ENCODE data around the gene EML1. TPM values are rescaled to one million over a fixed set of nuclear protein-coding genes. Genes with fewer than 3 reads are reported as not detected.

Gene EML1
- total RNA-seq, 1 experiment from 2014 or later: 9.5 TPM

GRCh38 chr14:99888149-99888548 lies 94.9 kb downstream of the EML1 start:
- DNase-seq (ENCODE audit: unreplicated experiment): no peak
- Mint-ChIP-seq H3K36me3 (ENCODE audit: insufficient read depth, unreplicated experiment) (no peaks in the 10 kb centered on the region), H3K4me1 (ENCODE audit: insufficient read depth, unreplicated experiment) (no peaks in the 10 kb centered on the region), H3K4me3 (ENCODE audit: unreplicated experiment) (no peak overlapping the region), H3K27me3 (ENCODE audit: insufficient read depth, unreplicated experiment) (no peaks in the 10 kb centered on the region), H3K9me3 (ENCODE audit: unreplicated experiment) (no peaks in the 10 kb centered on the region), H3K27ac (ENCODE audit: low read depth, unreplicated experiment) (no peak overlapping the region)
- CTCF ChIA-PET: interaction anchor here (1.0 to 8.9 kb wide), 3 partner anchors 159 to 207 kb away, joined by 3 to 75 read pairs (median 37); partner anchors contain the start of gene CYP46A1
- POLR2A ChIA-PET: no interaction called here
- intact Hi-C loops (cut with micrococcal nuclease): loop anchor here (5.0 kb wide), 1 partner anchor 96 kb away; the partner anchor contains the start of gene EML1
- no TSS peak for BruUV-seq (replicated peaks)
- no peak for TF ChIP-seq CTCF (IDR thresholded peaks at IDR 0.05; ENCODE audit: unreplicated experiment)

GRCh38 chr14:99889268-99889667 lies 96.1 kb downstream of the EML1 start:
- H3K4me3 Mint-ChIP-seq (ENCODE audit: unreplicated experiment): no peak overlapping the region

GRCh38 chr14:99891266-99891665 lies 98.1 kb downstream of the EML1 start:
- no peak overlapping the region for H3K4me3 Mint-ChIP-seq (ENCODE audit: unreplicated experiment)
- intact Hi-C loops (cut with micrococcal nuclease): no loop called here
- TF ChIP-seq CTCF (IDR thresholded peaks at IDR 0.05; ENCODE audit: unreplicated experiment): no peak
- no TSS peak for BruUV-seq (replicated peaks)
- no peaks in the 10 kb centered on the region for H3K4me1 Mint-ChIP-seq (ENCODE audit: insufficient read depth, unreplicated experiment)
- no peaks in the 10 kb centered on the region for H3K9me3 Mint-ChIP-seq (ENCODE audit: unreplicated experiment)
- H3K27ac Mint-ChIP-seq (ENCODE audit: low read depth, unreplicated experiment): no peak overlapping the region
- H3K36me3 Mint-ChIP-seq (ENCODE audit: insufficient read depth, unreplicated experiment): no peaks in the 10 kb centered on the region
- ChIA-PET POLR2A (no interaction called here), CTCF (interaction anchor here (2.0 to 2.3 kb wide), 2 partner anchors 8 to 208 kb away, joined by 9 to 15 read pairs; no protein-coding TSS in a partner anchor)
- H3K27me3 Mint-ChIP-seq (ENCODE audit: insufficient read depth, unreplicated experiment): no peaks in the 10 kb centered on the region
- DNase-seq (ENCODE audit: unreplicated experiment): no peak

More at GRCh38 chr14:99889268-99889667, 96.1 kb downstream of the EML1 start:
- CTCF ChIA-PET: interaction anchor here (5.5 to 8.9 kb wide), 2 partner anchors 160 to 209 kb away, joined by 37 to 75 read pairs; no protein-coding TSS in a partner anchor
- POLR2A ChIA-PET: no interaction called here
- intact Hi-C loops (cut with micrococcal nuclease): loop anchor here (5.0 kb wide), 1 partner anchor 97 kb away; the partner anchor contains the start of gene EML1
- Mint-ChIP-seq H3K27me3 (ENCODE audit: insufficient read depth, unreplicated experiment) (no peaks in the 10 kb centered on the region), H3K27ac (ENCODE audit: low read depth, unreplicated experiment) (no peak overlapping the region), H3K36me3 (ENCODE audit: insufficient read depth, unreplicated experiment) (no peaks in the 10 kb centered on the region), H3K4me1 (ENCODE audit: insufficient read depth, unreplicated experiment) (no peaks in the 10 kb centered on the region), H3K9me3 (ENCODE audit: unreplicated experiment) (no peaks in the 10 kb centered on the region)
- no peak for TF ChIP-seq CTCF (IDR thresholded peaks at IDR 0.05; ENCODE audit: unreplicated experiment)
- no peak for DNase-seq (ENCODE audit: unreplicated experiment)
- no TSS peak for BruUV-seq (replicated peaks)

- BruUV-seq (replicated peaks): no TSS peak
- intact Hi-C loops (cut with micrococcal nuclease): no loop called here
- Mint-ChIP-seq H3K27me3 (ENCODE audit: insufficient read depth, unreplicated experiment) (no peaks in the 10 kb centered on the region), H3K36me3 (ENCODE audit: insufficient read depth, unreplicated experiment) (no peaks in the 10 kb centered on the region), H3K9me3 (ENCODE audit: unreplicated experiment) (no peaks in the 10 kb centered on the region), H3K4me3 (ENCODE audit: unreplicated experiment) (no peak overlapping the region), H3K27ac (ENCODE audit: low read depth, unreplicated experiment) (no peak overlapping the region), H3K4me1 (ENCODE audit: insufficient read depth, unreplicated experiment) (no peaks in the 10 kb centered on the region)
- ChIA-PET CTCF (interaction anchor here (0.7 to 2.3 kb wide), 3 partner anchors 8 to 235 kb away, joined by 3 to 15 read pairs (median 9); no protein-coding TSS in a partner anchor), POLR2A (interaction anchor here (0.7 kb wide), 3 partner anchors 59 to 231 kb away, joined by 3 read pairs; no protein-coding TSS in a partner anchor)
- no peak for DNase-seq (ENCODE audit: unreplicated experiment)
- TF ChIP-seq CTCF (IDR thresholded peaks at IDR 0.05; ENCODE audit: unreplicated experiment): no peak
These were observed 98.7 kb downstream of the EML1 start for GRCh38 chr14:99891900-99892299.

Data from MCF 10A (cell line).